Measurements from ENCODE around the gene FYN.

FYN gene

GRCh38 chr6:111864138-111865048 lies 8.9 kb downstream of the FYN start:
- Histone ChIP-seq H3K4me1 (ENCODE audit: insufficient read depth, poor library complexity, severe bottlenecking) (no peaks in the 10 kb centered on the region), H3K27ac (ENCODE audit: poor library complexity, severe bottlenecking) (no peak overlapping the region)

DNA sequence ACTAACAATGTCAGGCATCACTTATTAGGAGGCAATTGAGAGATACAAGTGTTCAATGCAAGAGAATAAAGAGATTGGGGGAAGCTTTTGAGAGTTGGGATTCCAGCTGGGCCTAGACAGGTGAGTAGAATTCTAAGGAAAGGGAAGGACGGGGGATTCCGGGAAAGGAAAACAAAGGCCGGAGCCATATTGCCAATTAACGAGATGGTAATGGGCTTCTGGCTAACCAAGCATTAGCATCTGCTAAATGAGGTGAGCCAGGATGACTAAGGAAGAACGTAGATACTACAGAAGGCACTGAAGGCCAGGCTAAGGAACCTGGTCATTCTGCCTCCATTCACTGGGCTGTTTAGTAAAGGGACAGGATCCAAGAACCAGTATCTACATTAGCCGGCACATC lies 10.5 kb downstream of the FYN start:
- no peak for TF ChIP-seq CTCF (IDR thresholded peaks at IDR 0.05; ENCODE audit: poor library complexity, severe bottlenecking)
- Histone ChIP-seq H3K4me3 (ENCODE audit: severe bottlenecking) (no peak overlapping the region), H3K36me3 (ENCODE audit: low read depth) (no peaks in the 10 kb centered on the region), H3K27me3 (ENCODE audit: insufficient read depth, poor library complexity, severe bottlenecking) (no peaks in the 10 kb centered on the region), H3K4me1 (ENCODE audit: insufficient read depth, poor library complexity, severe bottlenecking) (no peaks in the 10 kb centered on the region), H3K27ac (ENCODE audit: poor library complexity, severe bottlenecking) (no peak overlapping the region), H3K9me3 (ENCODE audit: severe bottlenecking) (no peaks in the 10 kb centered on the region)
- DNase-seq (ENCODE audit: low spot score) (no peak), ATAC-seq (ENCODE audit: low read depth) (no peak)

More at GRCh38 chr6:111864138-111865048, 8.9 kb downstream of the FYN start:
- Histone ChIP-seq H3K27me3 (ENCODE audit: insufficient read depth, poor library complexity, severe bottlenecking) (no peaks in the 10 kb centered on the region), H3K4me3 (ENCODE audit: severe bottlenecking) (no peak overlapping the region), H3K36me3 (ENCODE audit: low read depth) (no peaks in the 10 kb centered on the region), H3K9me3 (ENCODE audit: severe bottlenecking) (no peaks in the 10 kb centered on the region)
- no peak for DNase-seq (ENCODE audit: low spot score)
- no peak for ATAC-seq (ENCODE audit: low read depth)
- no peak for TF ChIP-seq CTCF (IDR thresholded peaks at IDR 0.05; ENCODE audit: poor library complexity, severe bottlenecking)

- TF ChIP-seq CTCF (IDR thresholded peaks at IDR 0.05; ENCODE audit: poor library complexity, severe bottlenecking) = no peak
- H3K9me3 ChIP-seq (ENCODE audit: severe bottlenecking) = no peaks in the 10 kb centered on the region
- no peak for ATAC-seq (ENCODE audit: low read depth)
- no peaks in the 10 kb centered on the region for H3K36me3 ChIP-seq (ENCODE audit: low read depth)
- no peaks in the 10 kb centered on the region for H3K27me3 ChIP-seq (ENCODE audit: insufficient read depth, poor library complexity, severe bottlenecking)
- H3K4me1 ChIP-seq (ENCODE audit: insufficient read depth, poor library complexity, severe bottlenecking) = no peaks in the 10 kb centered on the region
- no peak for DNase-seq (ENCODE audit: low spot score)
- H3K27ac ChIP-seq (ENCODE audit: poor library complexity, severe bottlenecking) = no peak overlapping the region
- no peak overlapping the region for H3K4me3 ChIP-seq (ENCODE audit: severe bottlenecking)
These were observed 10.9 kb downstream of the FYN start for GRCh38 chr6:111862314-111862713.

- DNase-seq (ENCODE audit: low spot score) (no peak), ATAC-seq (ENCODE audit: low read depth) (no peak)
- Histone ChIP-seq H3K9me3 (ENCODE audit: severe bottlenecking) (no peaks in the 10 kb centered on the region), H3K4me1 (ENCODE audit: insufficient read depth, poor library complexity, severe bottlenecking) (no peaks in the 10 kb centered on the region), H3K4me3 (ENCODE audit: severe bottlenecking) (no peak overlapping the region), H3K36me3 (ENCODE audit: low read depth) (no peaks in the 10 kb centered on the region), H3K27me3 (ENCODE audit: insufficient read depth, poor library complexity, severe bottlenecking) (no peaks in the 10 kb centered on the region), H3K27ac (ENCODE audit: poor library complexity, severe bottlenecking) (no peak overlapping the region)
- no peak for TF ChIP-seq CTCF (IDR thresholded peaks at IDR 0.05; ENCODE audit: poor library complexity, severe bottlenecking)
These were observed 11.8 kb downstream of the FYN start for GRCh38 chr6:111861431-111861885.

DNA sequence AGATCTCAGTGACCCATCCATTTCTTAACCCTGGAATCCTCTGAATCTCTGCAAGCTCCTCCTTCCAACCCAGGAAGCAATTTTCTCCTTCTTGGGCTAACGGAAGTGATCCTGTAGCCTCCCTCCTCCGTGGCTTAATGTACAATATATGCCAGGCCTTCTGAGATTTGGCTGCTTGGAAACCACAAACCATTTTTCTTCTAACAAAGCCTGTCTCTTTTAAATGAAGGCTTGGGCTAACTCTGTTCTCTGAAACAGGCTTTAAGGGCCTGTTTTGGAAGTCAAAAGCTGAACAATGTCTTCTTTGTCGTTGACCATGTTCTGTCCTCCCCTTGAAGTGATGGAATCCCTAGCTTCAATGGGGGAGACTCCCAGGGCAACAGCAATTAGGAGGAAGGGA lies 14.9 kb downstream of the FYN start:
- no peak for TF ChIP-seq CTCF (IDR thresholded peaks at IDR 0.05; ENCODE audit: poor library complexity, severe bottlenecking)
- no peaks in the 10 kb centered on the region for H3K36me3 ChIP-seq (ENCODE audit: low read depth)
- H3K27ac ChIP-seq (ENCODE audit: poor library complexity, severe bottlenecking) = no peak overlapping the region
- H3K27me3 ChIP-seq (ENCODE audit: insufficient read depth, poor library complexity, severe bottlenecking) = no peaks in the 10 kb centered on the region
- no peak overlapping the region for H3K4me3 ChIP-seq (ENCODE audit: severe bottlenecking)
- DNase-seq (ENCODE audit: low spot score) (no peak), ATAC-seq (ENCODE audit: low read depth) (no peak)
- no peaks in the 10 kb centered on the region for H3K4me1 ChIP-seq (ENCODE audit: insufficient read depth, poor library complexity, severe bottlenecking)
- H3K9me3 ChIP-seq (ENCODE audit: severe bottlenecking) = no peaks in the 10 kb centered on the region

Measured in RWPE2 (cell line).